ENCODE data around the gene PNLIPRP3.

The PNLIPRP3 gene

GRCh38 chr10:116524736-116525135 lies 97.1 kb downstream of the PNLIPRP3 start:
- H3K4me3 ChIP-seq (ENCODE audit: control insufficient read depth, low read depth, low read length): no peak overlapping the region
- no peak for DNase-seq (ENCODE audit: low read depth)
- TF ChIP-seq CTCF (conservative IDR thresholded peaks at IDR 0.05; ENCODE audit: control insufficient read depth, insufficient read depth, low read depth, low read length): no peak

GRCh38 chr10:116526219-116526618 lies 98.6 kb downstream of the PNLIPRP3 start:
- H3K4me3 ChIP-seq (ENCODE audit: control insufficient read depth, low read depth, low read length): no peak overlapping the region
- TF ChIP-seq CTCF (conservative IDR thresholded peaks at IDR 0.05; ENCODE audit: control insufficient read depth, insufficient read depth, low read depth, low read length): no peak
- DNase-seq (ENCODE audit: low read depth): no peak
